Activated CD4-positive, alpha-beta T cell treated with anti-CD3 and anti-CD28 coated beads for 48 hours (primary cell): ENCODE data around the gene TPX2.
"Not testable (repeated sequence)": the region's sequence is repeated elsewhere in the genome, so short reads cannot be mapped to it uniquely, and the experiment has no call there.

Experiments used
- DNase-seq: peaks from one replicate; pipeline ENCODE4 v3.0.0-alpha.2; 2020

TPX2 gene

DNA sequence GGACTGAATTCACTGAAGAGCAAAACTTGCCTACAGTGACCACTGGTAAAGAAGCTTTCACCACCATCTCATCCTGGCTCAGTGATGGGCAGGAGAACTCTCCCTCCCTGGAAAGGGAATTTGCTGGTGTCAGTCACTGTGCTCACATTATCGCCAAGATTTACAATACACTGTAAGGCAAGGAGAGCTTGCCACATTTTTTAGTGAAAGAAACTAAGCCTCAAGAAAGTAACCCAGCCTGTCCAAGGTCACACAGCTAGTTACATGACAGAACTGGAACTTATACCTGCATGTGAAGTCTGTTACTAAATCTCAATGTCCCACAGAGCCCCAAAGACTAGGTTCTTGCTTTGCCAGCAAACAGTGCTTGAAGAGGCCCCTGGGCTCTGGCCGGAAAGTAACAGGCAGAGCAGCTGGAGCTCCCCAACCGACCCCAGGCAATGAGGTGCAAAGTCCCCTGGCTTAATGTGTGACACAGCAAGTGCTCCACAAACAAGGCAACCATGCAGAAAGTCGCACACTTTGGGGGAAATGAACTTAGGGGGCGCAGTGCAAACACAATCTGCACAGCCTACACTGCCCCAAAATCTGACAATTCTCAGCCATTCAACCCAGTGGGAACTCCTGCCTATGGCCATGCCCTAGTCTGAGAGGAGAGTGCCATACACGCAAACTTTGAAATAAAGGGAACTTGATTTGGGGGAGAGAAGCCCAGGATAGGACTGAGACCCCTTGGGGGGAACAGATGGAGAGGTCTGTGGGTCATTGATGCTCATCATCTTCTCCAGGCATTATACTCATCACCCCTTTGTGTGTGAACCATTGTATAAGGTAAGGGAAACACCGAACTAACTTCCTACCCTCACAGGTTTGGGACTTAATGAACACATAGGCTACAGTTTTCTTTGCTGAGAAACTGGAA is 18.3 kb upstream of the TPX2 start:
- DNase-seq: peak; percentile 23

DNA sequence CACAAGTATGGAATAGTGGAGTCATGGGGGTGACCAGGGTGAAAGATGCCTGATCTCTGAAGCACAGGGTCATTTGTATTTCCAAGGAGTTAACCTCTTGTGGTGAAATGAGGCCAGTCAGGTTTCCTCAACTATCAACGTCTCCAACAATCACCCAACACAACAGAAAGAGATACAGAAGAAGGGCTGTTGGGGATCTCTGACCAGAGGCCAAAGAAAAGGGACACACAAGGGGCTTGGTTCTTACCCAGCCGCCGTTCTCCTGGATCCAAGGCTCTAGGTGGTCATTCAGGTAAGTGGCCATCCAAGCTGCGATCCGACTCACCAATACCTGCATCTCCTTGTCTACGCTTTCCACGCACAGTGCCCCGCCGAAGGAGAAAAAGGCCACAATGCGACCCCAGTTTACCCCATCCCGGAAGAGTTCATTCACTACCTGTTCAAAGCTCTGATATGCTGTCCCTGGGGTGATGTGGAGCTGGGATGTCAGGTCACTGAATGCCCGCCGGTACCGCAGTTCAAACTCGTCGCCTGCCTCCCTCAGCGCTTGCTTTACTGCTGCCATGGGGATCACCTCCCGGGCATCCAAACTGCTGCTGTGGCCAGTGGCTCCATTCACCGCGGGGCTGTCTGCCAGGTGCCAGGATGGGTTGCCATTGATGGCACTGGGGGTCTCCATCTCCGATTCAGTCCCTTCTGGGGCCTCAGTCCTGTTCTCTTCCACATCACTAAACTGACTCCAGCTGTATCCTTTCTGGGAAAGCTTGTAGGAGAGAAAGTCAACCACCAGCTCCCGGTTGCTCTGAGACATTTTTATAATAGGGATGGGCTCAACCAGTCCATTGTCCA is 17.5 kb upstream of the TPX2 start:
- DNase-seq: peak; percentile 52

DNA sequence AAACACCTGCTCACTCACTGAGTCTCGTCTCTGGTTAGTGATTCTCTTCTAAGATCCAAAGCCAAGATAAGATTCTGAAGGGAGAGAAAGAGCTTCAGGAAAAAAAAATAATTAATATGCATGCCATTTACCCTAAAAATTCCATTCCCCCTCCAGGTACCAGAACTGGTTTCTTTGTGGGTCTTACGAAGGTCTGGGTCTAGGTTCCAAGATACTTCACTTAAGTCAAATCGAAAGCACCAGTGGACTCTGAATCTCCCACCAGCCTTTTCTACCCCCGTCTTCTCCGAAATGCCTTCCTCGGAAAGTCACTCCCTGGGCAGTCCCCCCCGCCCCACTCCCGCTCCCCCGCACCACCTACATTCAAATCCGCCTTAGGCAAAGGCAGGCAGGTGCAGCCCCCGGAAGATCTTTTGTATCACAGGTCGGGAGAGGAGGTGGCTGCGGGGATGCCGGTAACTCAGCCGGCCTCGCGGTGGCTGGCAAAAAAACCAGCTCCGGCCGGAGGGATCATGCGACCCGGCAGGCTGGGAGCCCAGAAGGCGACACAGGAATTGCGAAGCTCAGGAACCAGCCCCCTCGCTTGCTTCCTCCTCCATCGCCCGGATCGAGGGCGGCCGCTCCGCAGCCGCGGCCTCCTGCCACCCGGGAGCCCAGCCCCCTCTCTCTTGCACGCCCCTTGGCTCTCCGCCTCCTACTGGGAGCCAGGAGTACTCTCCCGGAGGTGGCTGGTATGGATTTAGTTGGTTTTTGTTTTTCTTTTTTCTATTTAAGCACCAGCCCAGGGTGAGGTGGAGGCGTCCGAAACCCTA is 16.6 kb upstream of the TPX2 start, which contains the start of gene BCL2L1:
TSS of gene BCL2L1 (minus strand) at position 612 of the 812 bp plus-strand sequence. CDS start 650 bp downstream, outside the sequence.
- peak; percentile 84 for DNase-seq

DNA sequence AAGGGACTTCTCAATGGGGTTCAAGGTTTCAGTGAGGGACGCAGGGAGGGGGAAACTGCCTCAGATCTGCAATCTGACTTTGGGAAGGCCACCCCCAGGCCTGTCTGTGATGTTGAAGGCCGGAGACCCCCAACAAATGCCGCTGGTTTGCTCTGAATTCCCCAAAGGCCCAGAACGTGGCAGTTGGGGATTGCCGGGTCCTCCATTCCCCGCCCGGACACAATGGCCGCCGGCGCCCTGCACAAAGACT is 16.1 kb upstream of the TPX2 start:
- DNase-seq: no peak

DNA sequence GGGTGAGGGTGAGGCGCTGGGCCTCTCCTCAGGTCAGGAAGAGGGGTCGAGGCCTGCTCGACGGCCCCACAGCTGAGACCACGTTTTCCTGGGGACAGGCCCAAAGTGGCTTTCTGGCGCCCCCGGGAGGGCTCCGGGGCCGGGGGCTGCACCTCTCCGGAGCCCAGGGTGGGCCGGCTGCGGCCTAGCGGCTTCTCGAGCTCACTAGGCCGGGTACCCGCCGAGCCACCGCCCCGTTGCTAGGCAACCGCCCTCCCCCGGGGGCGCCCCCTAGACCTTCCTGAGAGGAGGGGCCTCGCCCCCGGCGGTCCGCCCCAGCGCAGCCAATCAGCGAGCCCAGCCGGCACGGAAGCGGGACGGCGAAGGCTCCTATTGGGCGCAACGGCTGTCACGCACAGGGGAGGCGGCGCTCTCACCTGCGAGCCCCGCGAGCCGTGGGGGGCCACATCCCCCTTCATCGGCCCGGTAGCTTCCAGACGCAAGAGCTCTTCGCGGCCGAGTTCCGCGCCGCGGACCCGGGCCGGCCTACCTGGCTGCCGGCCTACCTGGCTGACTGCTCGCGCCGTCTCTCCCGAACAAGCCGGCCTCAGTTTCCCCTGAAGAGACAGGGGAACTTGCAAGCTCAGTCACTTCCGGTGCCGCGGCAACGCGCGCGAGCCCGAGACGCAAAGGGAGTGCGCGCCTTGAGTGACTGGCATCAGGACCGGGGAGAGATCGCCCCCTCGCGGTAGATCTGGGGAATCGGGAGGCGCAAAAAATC is 15.6 kb upstream of the TPX2 start:
- peak; percentile 98 for DNase-seq

DNA sequence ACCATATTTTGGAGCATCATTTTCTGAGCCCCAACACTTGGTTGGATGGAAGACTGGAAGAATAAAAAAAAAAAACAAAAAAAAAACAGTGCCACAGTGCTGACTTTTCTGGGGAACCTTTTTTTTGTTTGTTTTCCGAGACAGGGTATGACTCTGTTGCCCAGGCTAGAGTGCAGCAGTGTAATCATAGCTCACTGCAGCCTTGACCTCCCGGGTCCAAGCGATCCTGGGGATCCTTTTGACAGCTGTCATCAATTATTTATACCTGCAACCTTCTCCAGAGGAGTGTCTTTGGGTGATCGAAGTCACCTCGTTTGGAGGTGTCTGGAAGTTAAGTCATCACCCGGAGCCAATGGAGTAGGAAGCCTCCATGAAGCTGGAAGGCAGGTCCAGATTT is 7.8 kb upstream of the TPX2 start:
- DNase-seq: no peak

DNA sequence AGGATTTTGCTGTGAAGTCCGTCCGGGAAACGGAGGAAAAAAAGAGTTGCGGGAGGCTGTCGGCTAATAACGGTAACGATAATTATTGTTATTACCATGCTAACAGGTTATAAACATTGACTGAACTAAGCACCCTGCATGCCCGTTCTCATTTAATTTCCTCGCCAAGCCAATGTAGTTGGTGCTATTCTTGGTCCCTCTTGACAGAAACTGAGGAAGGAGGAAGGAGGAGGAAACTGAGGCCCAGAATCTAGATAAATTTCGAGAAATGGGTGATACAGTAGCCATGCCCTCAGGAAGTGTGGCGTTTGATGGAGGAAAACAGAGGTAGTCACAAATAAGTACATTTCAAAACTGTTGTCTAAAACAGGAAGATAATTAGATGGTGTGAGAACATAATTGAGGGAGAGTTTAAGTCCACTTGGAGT is 474 bp downstream of the TPX2 start:
- no peak for DNase-seq

DNA sequence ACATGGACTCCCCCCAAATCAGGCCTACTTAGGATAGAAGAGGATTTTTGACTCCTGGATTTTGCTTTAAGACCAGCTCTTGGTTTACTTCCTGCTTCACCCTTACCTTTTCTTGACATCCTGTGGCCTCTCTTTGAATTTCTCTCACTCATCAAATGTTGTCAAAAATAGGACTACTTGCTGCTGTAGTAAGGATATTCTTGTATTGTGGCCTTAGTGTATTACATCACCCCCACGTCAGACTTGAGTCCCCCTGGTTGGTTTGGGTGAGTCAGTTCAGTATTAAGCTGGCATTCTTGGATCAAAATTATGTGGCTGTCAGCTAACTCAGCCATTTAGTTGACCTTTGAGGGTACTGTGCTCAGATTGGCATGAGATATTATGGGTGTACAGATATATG is 1.1 kb downstream of the TPX2 start:
- no peak for DNase-seq

DNA sequence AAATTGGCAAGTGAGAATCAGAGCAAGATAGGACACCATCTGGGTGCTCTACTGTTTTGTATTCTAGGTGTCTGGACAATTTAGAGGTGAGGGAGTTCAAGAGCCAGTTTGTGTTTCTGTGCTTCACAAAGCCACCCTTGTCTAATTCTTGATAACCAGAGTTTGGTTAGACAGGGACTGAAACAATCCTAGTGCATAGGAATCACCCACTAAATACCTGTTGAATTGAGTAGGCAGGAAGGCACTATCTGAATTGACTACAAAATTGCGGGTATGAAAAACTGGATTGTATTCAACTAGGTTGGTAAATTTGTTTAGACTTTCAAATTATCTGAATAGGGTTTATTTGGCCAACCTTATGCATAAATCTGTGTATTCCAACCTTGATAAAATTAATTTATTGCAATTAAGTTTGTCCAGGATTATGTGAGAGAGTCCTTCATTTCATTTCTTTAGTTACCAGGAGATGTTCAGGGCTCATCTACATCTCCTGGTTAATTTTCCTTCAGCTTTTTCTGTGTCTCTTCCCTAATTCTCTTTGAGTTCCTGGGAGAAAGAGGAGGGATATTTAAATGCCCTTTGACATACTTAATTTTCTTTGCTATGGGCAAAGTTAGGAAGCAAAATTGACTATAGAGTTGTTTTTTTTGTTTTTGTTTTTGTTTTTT is 1.7 kb downstream of the TPX2 start:
- no peak for DNase-seq

DNA sequence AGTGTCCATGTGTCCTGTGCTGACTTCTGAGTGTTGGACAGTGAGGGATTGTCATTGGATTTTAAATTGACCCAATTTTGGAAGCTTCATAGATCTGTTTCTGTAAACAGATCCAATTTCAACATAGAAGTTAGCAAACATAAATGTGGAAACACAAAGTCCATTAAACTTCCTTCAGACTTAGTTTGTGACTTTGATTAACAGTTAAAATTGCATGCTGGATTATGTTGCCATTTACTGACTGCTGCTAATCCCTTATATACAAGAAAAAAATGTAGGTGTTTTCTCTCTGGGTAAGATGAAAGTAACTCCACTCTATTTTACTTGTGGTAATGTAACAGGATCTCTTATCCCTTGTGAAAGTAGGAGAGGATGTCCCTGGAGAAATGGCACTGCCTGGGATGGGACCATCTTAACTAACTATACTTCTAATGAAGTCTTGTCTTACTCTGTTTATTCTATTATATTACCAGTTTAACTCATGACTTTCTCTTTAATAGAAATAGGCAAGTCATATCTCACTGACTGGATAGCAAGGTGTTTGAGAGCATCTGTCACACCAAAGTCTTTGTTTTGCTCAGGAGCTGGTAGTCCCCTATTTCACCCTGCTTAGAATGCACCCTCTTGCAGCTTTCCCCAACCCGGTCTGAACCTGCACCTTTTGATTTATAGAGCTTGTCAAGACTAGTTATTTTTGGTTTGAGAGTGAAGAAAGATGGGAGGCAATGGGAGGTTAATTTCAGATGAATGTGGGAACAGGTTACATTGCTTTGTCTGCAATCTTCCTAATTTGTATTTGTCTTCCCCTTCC is 7.2 kb downstream of the TPX2 start:
- DNase-seq: no peak

DNA sequence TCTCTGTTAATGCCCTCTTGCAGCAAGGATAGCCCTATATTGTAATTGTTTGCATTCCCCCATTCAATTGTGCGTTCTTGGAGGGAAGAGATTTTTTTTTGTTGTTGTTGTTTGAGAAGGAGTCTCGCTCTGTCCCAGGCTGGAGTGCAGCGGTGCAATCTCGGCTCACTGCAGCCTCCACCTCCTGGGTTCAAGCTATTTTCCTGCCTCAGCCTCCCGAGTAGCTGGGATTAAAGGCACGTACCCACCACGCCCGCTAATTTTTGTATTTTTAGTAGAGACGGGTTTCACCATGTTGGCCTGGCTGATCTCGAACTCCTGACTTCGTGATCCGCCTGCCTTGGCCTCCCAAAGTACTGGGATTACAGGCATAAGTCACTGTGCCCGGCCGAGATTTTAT is 7.9 kb downstream of the TPX2 start:
- not testable (repeated sequence) for DNase-seq

DNA sequence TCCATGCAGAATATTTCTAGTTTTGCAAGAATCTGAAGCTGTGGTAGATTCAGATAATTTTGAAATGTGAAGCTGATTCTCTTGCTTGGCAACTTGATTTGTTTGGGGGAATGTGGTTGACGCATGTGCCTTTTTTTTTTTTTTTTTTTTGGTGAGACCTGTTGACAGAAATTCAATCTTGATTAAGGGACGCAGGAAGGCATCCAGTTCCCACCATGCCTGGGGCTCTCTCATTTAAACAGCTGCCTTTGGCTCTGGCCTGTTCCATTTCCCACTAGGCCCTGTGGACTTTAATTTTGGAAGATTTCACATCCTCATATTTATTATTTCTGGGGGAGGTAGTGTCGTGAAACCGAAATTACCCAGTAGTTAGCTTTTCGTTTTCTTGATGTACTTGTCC is 8.6 kb downstream of the TPX2 start:
- DNase-seq: no peak

DNA sequence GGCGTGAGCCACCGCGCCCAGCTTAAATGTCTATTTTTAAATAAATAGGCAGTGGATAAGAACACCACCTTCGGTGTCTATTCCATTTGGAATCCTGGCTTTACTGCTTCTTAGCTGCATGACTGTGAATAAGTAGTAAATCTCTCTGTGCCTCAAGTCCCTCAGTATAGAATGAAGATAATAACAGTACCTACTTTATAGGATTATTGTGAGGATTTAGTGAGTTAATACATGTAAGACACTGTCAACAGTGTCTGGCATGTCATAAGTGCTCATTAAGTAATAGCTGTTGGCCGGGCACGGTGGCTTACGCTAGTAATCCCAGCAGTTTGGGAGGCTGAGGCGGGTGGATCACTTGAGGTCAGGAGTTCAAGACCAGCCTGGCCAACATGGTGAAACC is 10.1 kb downstream of the TPX2 start:
- no peak for DNase-seq

DNA sequence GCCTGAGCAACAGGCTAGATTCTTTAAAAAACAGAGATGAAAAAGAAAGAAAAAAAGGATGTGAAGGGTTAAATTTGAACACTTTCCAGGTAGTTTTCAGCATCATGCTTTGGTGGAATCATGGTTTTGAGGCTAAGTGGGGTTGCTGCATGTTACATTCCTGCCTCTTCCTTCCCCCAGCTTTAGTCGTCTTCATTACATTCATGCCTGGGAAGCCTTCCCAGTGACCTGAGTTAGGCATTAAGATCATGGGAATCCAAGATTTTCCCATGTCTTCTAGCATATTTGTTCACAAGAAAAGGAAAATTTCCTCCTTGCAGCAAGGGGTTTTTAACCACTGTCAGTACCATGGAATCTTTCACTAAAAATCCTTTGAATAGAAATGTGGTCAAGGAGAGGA is 12.0 kb downstream of the TPX2 start:
- DNase-seq: no peak

DNA sequence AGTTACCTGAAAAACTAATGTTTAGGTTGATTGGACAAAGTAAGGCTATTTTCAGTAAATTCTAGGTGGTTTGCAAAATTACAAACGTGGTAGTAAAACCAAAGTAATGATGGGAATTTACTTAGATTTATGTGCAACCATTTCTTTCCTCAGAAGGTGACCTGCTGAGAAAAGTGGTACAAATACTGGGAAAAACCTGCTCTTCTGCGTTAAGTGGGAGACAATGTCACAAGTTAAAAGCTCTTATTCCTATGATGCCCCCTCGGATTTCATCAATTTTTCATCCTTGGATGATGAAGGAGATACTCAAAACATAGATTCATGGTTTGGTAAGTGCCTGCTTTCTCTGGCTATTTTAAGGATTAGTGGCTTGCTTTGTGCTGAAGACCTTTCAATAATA is 18.2 kb downstream of the TPX2 start:
- no peak for DNase-seq

DNA sequence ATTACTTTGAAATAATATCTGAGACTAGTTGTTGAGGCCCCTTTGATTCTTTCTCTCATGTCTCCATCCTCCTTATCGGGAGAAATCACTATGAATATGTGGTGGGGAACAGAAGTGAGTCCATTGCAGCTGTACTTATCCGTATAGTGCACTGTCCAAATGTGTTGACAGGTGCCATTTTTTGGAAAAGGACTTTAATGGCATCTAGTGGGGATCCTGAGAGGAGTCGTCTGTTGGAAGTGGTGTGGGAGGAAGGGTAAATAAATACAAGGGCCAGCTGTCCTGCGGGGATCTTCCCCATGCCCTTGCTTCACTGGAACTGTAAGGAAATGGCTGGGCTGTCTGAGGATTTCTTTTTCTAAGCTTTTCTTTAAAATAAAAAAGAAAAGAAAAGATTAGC is 19.4 kb downstream of the TPX2 start:
- no peak for DNase-seq

DNA sequence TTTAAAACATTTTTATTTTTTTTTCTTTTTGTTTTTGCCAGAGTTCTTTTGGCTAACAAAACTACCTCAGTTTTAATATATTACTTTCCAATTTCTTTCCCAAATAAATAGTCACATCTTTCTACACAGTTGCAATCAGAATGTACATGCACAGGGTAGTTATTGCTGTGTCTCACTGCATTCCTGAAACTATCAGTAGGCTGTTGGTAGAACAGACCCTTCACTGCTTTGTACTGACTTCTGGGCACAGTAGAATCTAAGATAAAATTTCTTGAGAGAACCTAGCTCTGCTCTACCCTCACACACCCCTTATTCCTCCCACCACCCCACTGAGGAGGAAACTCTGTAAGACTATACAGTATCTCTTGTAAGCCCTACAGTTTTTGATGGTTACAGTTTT is 19.9 kb downstream of the TPX2 start:
- DNase-seq: no peak

DNA sequence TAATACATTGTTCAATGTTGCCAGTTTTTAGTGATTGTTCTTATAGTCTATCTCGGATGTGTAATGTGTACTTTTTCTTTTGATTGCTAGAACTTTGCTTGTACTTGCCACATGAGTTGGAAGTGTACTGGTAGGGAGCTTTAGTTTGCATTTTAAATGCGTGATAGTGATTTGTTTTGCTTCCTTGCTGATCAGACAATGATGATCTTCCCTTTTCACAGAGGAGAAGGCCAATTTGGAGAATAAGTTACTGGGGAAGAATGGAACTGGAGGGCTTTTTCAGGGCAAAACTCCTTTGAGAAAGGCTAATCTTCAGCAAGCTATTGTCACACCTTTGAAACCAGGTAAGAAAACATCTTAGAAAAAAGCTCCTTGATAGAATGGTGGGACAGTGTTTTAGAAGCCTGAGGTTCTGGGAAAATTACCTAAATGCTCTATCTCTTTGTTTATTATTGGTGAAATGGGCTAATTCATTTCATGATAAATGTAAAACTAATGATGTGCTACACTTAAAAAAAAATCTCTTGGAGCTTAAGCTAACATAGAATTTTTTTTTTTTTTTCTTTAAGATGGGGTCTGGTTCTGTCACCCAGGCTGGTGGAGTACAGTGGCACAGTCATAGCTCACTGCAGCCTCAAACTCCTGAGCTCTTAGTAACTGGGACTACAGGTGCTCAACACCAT is 20.9 kb downstream of the TPX2 start:
- no peak for DNase-seq

DNA sequence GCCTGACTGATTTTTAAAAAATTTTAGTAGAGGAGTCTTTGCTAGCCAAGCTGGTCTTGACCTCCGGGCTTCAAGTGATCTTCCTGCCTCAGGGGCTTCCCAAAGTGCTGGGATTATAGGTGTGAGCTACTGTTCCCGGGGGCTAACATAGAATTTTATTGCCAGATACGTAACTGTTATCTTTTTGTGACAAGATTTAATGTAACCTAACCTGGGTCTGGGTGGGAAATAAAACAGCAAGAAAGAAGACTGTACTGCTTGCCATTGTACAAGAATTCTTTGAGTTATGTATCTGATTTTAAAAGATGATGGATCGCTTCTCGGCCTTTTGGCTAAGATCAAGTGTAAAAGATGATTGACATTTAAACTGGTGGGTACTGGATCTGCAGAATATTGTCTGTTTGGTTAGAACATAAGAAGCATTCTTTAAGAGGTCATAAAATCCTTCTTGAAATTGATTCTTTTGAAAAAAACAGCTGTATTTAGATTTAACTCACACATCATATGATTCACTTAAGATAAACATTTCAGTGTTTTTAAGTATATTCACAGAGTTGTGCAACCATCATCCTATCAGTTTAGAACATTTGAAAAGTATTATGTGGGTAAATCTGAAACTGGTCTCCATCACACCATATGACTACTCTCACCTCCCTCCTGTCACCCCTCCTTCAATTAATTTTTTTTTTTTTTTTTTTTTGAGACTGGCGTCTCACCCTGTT is 21.6 kb downstream of the TPX2 start:
- DNase-seq: no peak
